HepG2 (cell line): Measurements from ENCODE around the gene NME9. TPM values are rescaled to one million over a fixed set of nuclear protein-coding genes. Genes with fewer than 3 reads are reported as not detected.

Source experiments
- FOXC1 ChIP-seq: sonication (generic); formaldehyde crosslinking; IDR thresholded peaks from 2 replicates; pipeline ENCODE4 v1.8.0; 2022; ENCODE audit warnings: mild to moderate bottlenecking, missing genetic modification reagents, borderline replicate concordance
- GABPB1 ChIP-seq: IDR thresholded peaks from 2 replicates; pipeline ENCODE4 v1.6.1; 2016; ENCODE audit warnings: mild to moderate bottlenecking, missing genetic modification reagents, moderate library complexity, missing compliant biosample characterization
- HDAC6 ChIP-seq: fragments of 200-600 bp; sonication (generic); IDR thresholded peaks from 2 replicates; pipeline ENCODE4 v1.7.0; 2017; ENCODE audit warnings: mild to moderate bottlenecking, antibody characterized with exemption, low read length, low read depth
- MXD4 ChIP-seq: IDR thresholded peaks from 2 replicates; pipeline ENCODE4 v1.6.1; 2016; ENCODE audit warnings: mild to moderate bottlenecking, missing biosample characterization, missing genetic modification reagents
- NR2C2 ChIP-seq: sonication (generic); formaldehyde crosslinking; IDR thresholded peaks from 2 replicates; pipeline ENCODE4 v1.4.0; 2020; ENCODE audit warnings: missing genetic modification reagents, mild to moderate bottlenecking, moderate library complexity, borderline replicate concordance
- PHF8 ChIP-seq: sonication (generic); formaldehyde crosslinking; IDR thresholded peaks from 2 replicates; pipeline ENCODE4 v1.5.0; 2020; ENCODE audit warnings: missing genetic modification reagents
- POLR2AphosphoS2 ChIP-seq: IDR thresholded peaks from 2 replicates; pipeline ENCODE4 v1.6.1; 2011; ENCODE audit warnings: low read depth, low read length, improper control_type of control experiment
- PRPF4 ChIP-seq: fragments of 200-400 bp; formaldehyde crosslinking; IDR thresholded peaks from 2 replicates; pipeline ENCODE4 v1.6.1; 2016; ENCODE audit warnings: low read length, low read depth; ENCODE audit not compliant: poor library complexity, severe bottlenecking
- RELA ChIP-seq: sonication (generic); formaldehyde crosslinking; IDR thresholded peaks from 2 replicates; pipeline ENCODE4 v1.4.0; 2020; ENCODE audit warnings: missing genetic modification reagents
- RNF2 ChIP-seq: fragments of 450-650 bp; conservative IDR thresholded peaks from 2 replicates; pipeline ENCODE4 v1.6.1; 2016; ENCODE audit warnings: low read depth
- SMARCC2 ChIP-seq: fragments of 450-650 bp; IDR thresholded peaks from 2 replicates; pipeline ENCODE4 v1.6.1; 2017; ENCODE audit warnings: antibody characterized with exemption, mild to moderate bottlenecking
- SP4 ChIP-seq: sonication (generic); formaldehyde crosslinking; IDR thresholded peaks from 2 replicates; pipeline ENCODE4 v1.8.1; 2023; ENCODE audit warnings: mild to moderate bottlenecking, missing genetic modification reagents
- TCF7 ChIP-seq: sonication (generic); IDR thresholded peaks from 2 replicates; pipeline ENCODE4 v1.6.1; 2016; ENCODE audit warnings: antibody characterized with exemption, low read depth
- TSC22D2 ChIP-seq: sonication (generic); formaldehyde crosslinking; IDR thresholded peaks from 2 replicates; pipeline ENCODE4 v1.5.1; 2020; ENCODE audit warnings: missing genetic modification reagents, mild to moderate bottlenecking, borderline replicate concordance
- ZFX ChIP-seq: sonication (generic); formaldehyde crosslinking; IDR thresholded peaks from 2 replicates; pipeline ENCODE4 v1.4.0; 2020; ENCODE audit warnings: mild to moderate bottlenecking, low read depth, missing genetic modification reagents, moderate library complexity
- ZNF12 ChIP-seq: sonication (generic); formaldehyde crosslinking; IDR thresholded peaks from 2 replicates; pipeline ENCODE4 v1.5.0; 2020; ENCODE audit warnings: missing genetic modification reagents
- ZNF614 ChIP-seq: IDR thresholded peaks from 2 replicates; pipeline ENCODE4 v1.6.1; 2018; ENCODE audit warnings: missing biosample characterization, missing genetic modification reagents, inconsistent platforms, borderline replicate concordance
- ZNF615 ChIP-seq: sonication (generic); formaldehyde crosslinking; IDR thresholded peaks from 2 replicates; pipeline ENCODE4 v1.5.0; 2020; ENCODE audit warnings: mild to moderate bottlenecking, missing genetic modification reagents, borderline replicate concordance
- ZNF761 ChIP-seq: sonication (generic); formaldehyde crosslinking; conservative IDR thresholded peaks from 2 replicates; pipeline ENCODE4 v1.4.0; 2020; ENCODE audit warnings: mild to moderate bottlenecking, missing genetic modification reagents
- ZNF879 ChIP-seq: sonication (generic); formaldehyde crosslinking; IDR thresholded peaks from 2 replicates; pipeline ENCODE4 v1.8.1; 2023; ENCODE audit warnings: missing genetic modification reagents
- polyA plus RNA-seq, 8 experiments: library from polyadenylated mRNA; depleted of rRNA in 3 of 8; stranded (reverse) in 7 of 8; unstranded in 1 of 8; fragments of >200 nt; fragmentation: Illumina TruSeq in 4 of 8; extraction: Trizol in 4 of 8; gene quantifications; 2 replicates each; pipeline versions ENCODE4 v1.2.1 to v1.2.3, GENCODE V29; 2011 to 2016; ENCODE audit warnings: low read depth in 4 of 8, missing spikeins in 1 of 8, mixed read lengths in 1 of 8; ENCODE audit not compliant: insufficient read depth in 1 of 8
- total RNA-seq, 5 experiments: library from RNA; depleted of rRNA; stranded (reverse); fragments of >200 nt; fragmentation: Illumina TruSeq; extraction: Trizol; gene quantifications; 2 replicates each; pipeline ENCODE4 v1.2.3, GENCODE V29; 2016; ENCODE audit warnings: low read depth in 1 of 5
- TF ChIP-seq, protein P1 (sequence below): sonication (generic); formaldehyde crosslinking; IDR thresholded peaks from 2 replicates; pipeline ENCODE4 v1.9.0; 2022; ENCODE audit warnings: missing genetic modification reagents, mild to moderate bottlenecking, borderline replicate concordance
- TF ChIP-seq, protein P2 (sequence below): sonication (generic); formaldehyde crosslinking; IDR thresholded peaks from 2 replicates; pipeline ENCODE4 v1.8.0; 2022; ENCODE audit warnings: mild to moderate bottlenecking, missing genetic modification reagents, moderate library complexity
- TF ChIP-seq, protein P3 (sequence below): sonication (generic); formaldehyde crosslinking; conservative IDR thresholded peaks from 2 replicates; pipeline ENCODE4 v1.4.0; 2020; ENCODE audit warnings: missing genetic modification reagents
- TF ChIP-seq, protein P4 (sequence below): sonication (generic); formaldehyde crosslinking; conservative IDR thresholded peaks from 2 replicates; pipeline ENCODE4 v1.8.1; 2023; ENCODE audit warnings: missing genetic modification reagents

Gene NME9
- total and polyA plus RNA-seq, 2 of the 13 experiments (the other 11 are each of a cell fraction or from before 2014, with no cell fraction given) = not detected

DNA sequence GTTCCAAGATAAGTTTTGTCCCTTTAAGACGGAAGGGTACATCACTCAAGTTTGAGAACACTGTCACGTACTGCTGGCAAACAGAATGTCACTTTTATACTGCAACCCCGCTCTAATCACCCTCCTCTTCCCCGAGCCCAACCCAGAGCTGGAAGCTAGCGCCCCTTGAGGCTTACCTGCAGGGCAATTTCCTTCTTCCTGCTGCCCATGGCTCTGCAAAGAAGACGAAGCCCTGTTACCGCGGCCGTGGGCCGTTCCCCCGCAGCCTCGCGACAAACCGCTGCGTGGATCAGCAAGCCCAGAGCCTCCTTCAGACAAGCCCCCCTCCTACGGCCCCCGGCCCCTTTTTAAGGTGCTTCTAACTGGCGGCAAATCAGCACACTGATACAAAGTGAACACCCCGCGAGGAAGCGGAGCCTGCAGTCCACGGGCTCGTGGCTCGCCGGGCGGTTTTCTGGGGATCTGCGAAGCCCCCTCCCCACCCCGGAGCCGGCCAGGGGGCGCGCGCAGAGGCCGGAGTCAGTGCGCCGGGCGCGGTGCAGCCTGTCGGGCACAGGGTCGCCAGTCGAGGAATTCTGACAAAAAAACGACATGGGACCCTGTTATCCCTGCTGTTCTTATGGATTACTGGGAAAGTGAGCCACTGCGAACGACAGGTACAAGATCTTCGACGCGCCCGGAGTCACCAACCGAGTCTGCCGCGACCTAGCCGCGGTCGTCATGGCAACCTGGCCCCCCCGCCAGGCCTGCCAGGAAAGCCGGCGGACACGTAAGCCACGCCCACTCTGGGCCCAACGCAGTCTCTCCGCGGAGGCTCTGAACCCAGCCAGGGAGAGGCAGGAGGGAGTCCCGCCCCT lies at the start of gene NME9 (continued):
- TF ChIP-seq, protein P1, sequence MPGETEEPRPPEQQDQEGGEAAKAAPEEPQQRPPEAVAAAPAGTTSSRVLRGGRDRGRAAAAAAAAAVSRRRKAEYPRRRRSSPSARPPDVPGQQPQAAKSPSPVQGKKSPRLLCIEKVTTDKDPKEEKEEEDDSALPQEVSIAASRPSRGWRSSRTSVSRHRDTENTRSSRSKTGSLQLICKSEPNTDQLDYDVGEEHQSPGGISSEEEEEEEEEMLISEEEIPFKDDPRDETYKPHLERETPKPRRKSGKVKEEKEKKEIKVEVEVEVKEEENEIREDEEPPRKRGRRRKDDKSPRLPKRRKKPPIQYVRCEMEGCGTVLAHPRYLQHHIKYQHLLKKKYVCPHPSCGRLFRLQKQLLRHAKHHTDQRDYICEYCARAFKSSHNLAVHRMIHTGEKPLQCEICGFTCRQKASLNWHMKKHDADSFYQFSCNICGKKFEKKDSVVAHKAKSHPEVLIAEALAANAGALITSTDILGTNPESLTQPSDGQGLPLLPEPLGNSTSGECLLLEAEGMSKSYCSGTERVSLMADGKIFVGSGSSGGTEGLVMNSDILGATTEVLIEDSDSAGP (CRISPR knock-in tag) = peak; percentile 68; the same call in 1 of the 2 replicates
- TF ChIP-seq ZNF12 (CRISPR knock-in tag) (no peak), FOXC1 (CRISPR knock-in tag) (no peak), ZNF614 (CRISPR knock-in tag) (no peak), RELA (CRISPR knock-in tag) (no peak), MXD4 (CRISPR knock-in tag) (no peak), TCF7 (no peak), SMARCC2 (no peak), PRPF4 (no peak), NR2C2 (CRISPR knock-in tag) (peak; percentile 31; the same call in 1 of the 2 replicates), ZNF615 (no peak), ZNF879 (CRISPR knock-in tag) (no peak), SP4 (peak; percentile 75), ZFX (CRISPR knock-in tag) (peak; percentile 55; the same call in 1 of the 2 replicates), TSC22D2 (CRISPR knock-in tag) (no peak), RNF2 (no peak), POLR2AphosphoS2 (no peak), PHF8 (CRISPR knock-in tag) (no peak), ZNF761 (no peak), GABPB1 (CRISPR knock-in tag) (peak; percentile 62; the same call in 1 of the 2 replicates), HDAC6 (no peak)
- TF ChIP-seq, protein P2, sequence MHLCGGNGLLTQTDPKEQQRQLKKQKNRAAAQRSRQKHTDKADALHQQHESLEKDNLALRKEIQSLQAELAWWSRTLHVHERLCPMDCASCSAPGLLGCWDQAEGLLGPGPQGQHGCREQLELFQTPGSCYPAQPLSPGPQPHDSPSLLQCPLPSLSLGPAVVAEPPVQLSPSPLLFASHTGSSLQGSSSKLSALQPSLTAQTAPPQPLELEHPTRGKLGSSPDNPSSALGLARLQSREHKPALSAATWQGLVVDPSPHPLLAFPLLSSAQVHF (CRISPR knock-in tag) = no peak
- TF ChIP-seq, protein P3, sequence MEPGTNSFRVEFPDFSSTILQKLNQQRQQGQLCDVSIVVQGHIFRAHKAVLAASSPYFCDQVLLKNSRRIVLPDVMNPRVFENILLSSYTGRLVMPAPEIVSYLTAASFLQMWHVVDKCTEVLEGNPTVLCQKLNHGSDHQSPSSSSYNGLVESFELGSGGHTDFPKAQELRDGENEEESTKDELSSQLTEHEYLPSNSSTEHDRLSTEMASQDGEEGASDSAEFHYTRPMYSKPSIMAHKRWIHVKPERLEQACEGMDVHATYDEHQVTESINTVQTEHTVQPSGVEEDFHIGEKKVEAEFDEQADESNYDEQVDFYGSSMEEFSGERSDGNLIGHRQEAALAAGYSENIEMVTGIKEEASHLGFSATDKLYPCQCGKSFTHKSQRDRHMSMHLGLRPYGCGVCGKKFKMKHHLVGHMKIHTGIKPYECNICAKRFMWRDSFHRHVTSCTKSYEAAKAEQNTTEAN = no peak
- TF ChIP-seq, protein P4, sequence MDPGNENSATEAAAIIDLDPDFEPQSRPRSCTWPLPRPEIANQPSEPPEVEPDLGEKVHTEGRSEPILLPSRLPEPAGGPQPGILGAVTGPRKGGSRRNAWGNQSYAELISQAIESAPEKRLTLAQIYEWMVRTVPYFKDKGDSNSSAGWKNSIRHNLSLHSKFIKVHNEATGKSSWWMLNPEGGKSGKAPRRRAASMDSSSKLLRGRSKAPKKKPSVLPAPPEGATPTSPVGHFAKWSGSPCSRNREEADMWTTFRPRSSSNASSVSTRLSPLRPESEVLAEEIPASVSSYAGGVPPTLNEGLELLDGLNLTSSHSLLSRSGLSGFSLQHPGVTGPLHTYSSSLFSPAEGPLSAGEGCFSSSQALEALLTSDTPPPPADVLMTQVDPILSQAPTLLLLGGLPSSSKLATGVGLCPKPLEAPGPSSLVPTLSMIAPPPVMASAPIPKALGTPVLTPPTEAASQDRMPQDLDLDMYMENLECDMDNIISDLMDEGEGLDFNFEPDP (CRISPR knock-in tag) = no peak
